Measurements from ENCODE around the gene NAGS. TPM values are rescaled to one million over a fixed set of nuclear protein-coding genes. Genes with fewer than 3 reads are reported as not detected.

The NAGS gene
- total RNA-seq, 2 donors from 2014 or later, result 2.1 TPM; not detected in 1

- DNase-seq (no peak), ATAC-seq (no peak)
- H3K4me1 ChIP-seq, result no peaks in the 10 kb centered on the region
- no peak overlapping the region for H3K4me3 ChIP-seq
- 46 to 49% methylated on average over 14 of the region's 14 CpGs for WGBS, 2 donors
- intact Hi-C loops (cut with DNase I), result no loop called here
- no peaks in the 10 kb centered on the region for H3K9me3 ChIP-seq
- no peak overlapping the region for H3K27ac ChIP-seq
- TF ChIP-seq POLR2A (IDR thresholded peaks at IDR 0.05), result no peak
- no peak for TF ChIP-seq CTCF (IDR thresholded peaks at IDR 0.05)
- no peaks in the 10 kb centered on the region for H3K36me3 ChIP-seq (replicated peaks in 1 of 2; ENCODE audit: insufficient read depth in 1 of 2, low read depth in 2 of 2)
- H3K27me3 ChIP-seq, result no peaks in the 10 kb centered on the region
Measured at GRCh38 chr17:43974382-43975266, 29.8 kb upstream of the NAGS start.

- Histone ChIP-seq H3K4me1 (no peaks in the 10 kb centered on the region), H3K27ac (no peak overlapping the region), H3K36me3 (replicated peaks in 1 of 2; ENCODE audit: insufficient read depth in 1 of 2, low read depth in 2 of 2) (no peaks in the 10 kb centered on the region), H3K9me3 (no peaks in the 10 kb centered on the region), H3K4me3 (no peak overlapping the region), H3K27me3 (no peaks in the 10 kb centered on the region)
- 71 to 75% methylated on average over 23 to 27 of the region's 27 CpGs for WGBS, 2 donors
- TF ChIP-seq POLR2A (IDR thresholded peaks at IDR 0.05), result no peak
- no peak for TF ChIP-seq CTCF (IDR thresholded peaks at IDR 0.05)
- DNase-seq (no peak), ATAC-seq (no peak)
- intact Hi-C loops (cut with DNase I), result no loop called here
Measured at GRCh38 chr17:43975898-43976297, 28.5 kb upstream of the NAGS start.

GRCh38 chr17:43976963-43977837 lies 27.2 kb upstream of the NAGS start:
- Histone ChIP-seq H3K4me3 (no peak overlapping the region), H3K4me1 (no peaks in the 10 kb centered on the region), H3K27me3 (no peaks in the 10 kb centered on the region), H3K27ac (no peak overlapping the region), H3K9me3 (no peaks in the 10 kb centered on the region), H3K36me3 (replicated peaks in 1 of 2; ENCODE audit: insufficient read depth in 1 of 2, low read depth in 2 of 2) (no peaks in the 10 kb centered on the region)
- WGBS, 2 donors, result 57 to 61% methylated on average over 9 of the region's 9 CpGs
- DNase-seq (no peak), ATAC-seq (no peak)
- intact Hi-C loops (cut with DNase I), result no loop called here
- TF ChIP-seq POLR2A (IDR thresholded peaks at IDR 0.05) (no peak), CTCF (IDR thresholded peaks at IDR 0.05) (no peak)

- H3K27me3 ChIP-seq, result peaks cover 0 to 3% of the 10 kb centered on the region in 2 donors
- 68 to 76% methylated on average over 2 of the region's 2 CpGs for WGBS, 2 donors
- H3K27ac ChIP-seq, result no peak overlapping the region
- no peaks in the 10 kb centered on the region for H3K36me3 ChIP-seq (replicated peaks in 1 of 2; ENCODE audit: insufficient read depth in 1 of 2, low read depth in 2 of 2)
- no peak for TF ChIP-seq POLR2A (IDR thresholded peaks at IDR 0.05)
- no peak for TF ChIP-seq CTCF (IDR thresholded peaks at IDR 0.05)
- no peaks in the 10 kb centered on the region for H3K9me3 ChIP-seq
- no peak overlapping the region for H3K4me3 ChIP-seq
- DNase-seq (no peak), ATAC-seq (no peak)
- intact Hi-C loops (cut with DNase I), result no loop called here
- peaks cover under 1% of the 10 kb centered on the region for H3K4me1 ChIP-seq
Measured at GRCh38 chr17:43978078-43978477, 26.3 kb upstream of the NAGS start.

Measured in body of pancreas (tissue), 4 donors.